Measurements from ENCODE around the gene AK8. TPM values are rescaled to one million over a fixed set of nuclear protein-coding genes. Genes with fewer than 3 reads are reported as not detected.

Gene AK8
- total and polyA plus RNA-seq, 2 experiments from 2014 or later = 0.14 to 0.78 TPM

GRCh38 chr9:132840980-132841379 lies 37.1 kb downstream of the AK8 start:
- no peak overlapping the region for H3K4me3 ChIP-seq
- H3K9me2 ChIP-seq (ENCODE audit: insufficient read depth) = no peaks in the 10 kb centered on the region
- Mint-ChIP-seq H3K9me3 (no peaks in the 10 kb centered on the region), H3K27me3 (ENCODE audit: insufficient read depth, low read depth, poor library complexity) (peaks cover 7% of the 10 kb centered on the region), H3K27ac (no peak overlapping the region), H3K4me1 (peaks cover 9% of the 10 kb centered on the region; the same call in 2 of the 3 replicates), H3K4me3 (no peak overlapping the region), H3K36me3 (ENCODE audit: low read depth) (no peaks in the 10 kb centered on the region)
- H3K4me1 ChIP-seq (ENCODE audit: insufficient read depth) = no peaks in the 10 kb centered on the region
- H2AFZ ChIP-seq = no peak overlapping the region
- H3K27ac ChIP-seq (ENCODE audit: low read depth) = no peak overlapping the region
- H3F3A ChIP-seq (replicated peaks; ENCODE audit: low read depth) = no peaks in the 10 kb centered on the region
- DNase-seq (ENCODE audit: low spot score) (no peak), ATAC-seq (no peak)
- no peaks in the 10 kb centered on the region for H3K79me2 ChIP-seq (replicated peaks; ENCODE audit: insufficient read depth)
- no peak for TF ChIP-seq CREB1 (CRISPR knock-in tag; IDR thresholded peaks at IDR 0.05; ENCODE audit: low read depth)
- no peak for TF ChIP-seq REST (IDR thresholded peaks at IDR 0.05; ENCODE audit: unreplicated experiment)
- TF ChIP-seq, protein P1, sequence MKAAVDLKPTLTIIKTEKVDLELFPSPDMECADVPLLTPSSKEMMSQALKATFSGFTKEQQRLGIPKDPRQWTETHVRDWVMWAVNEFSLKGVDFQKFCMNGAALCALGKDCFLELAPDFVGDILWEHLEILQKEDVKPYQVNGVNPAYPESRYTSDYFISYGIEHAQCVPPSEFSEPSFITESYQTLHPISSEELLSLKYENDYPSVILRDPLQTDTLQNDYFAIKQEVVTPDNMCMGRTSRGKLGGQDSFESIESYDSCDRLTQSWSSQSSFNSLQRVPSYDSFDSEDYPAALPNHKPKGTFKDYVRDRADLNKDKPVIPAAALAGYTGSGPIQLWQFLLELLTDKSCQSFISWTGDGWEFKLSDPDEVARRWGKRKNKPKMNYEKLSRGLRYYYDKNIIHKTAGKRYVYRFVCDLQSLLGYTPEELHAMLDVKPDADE (IDR thresholded peaks at IDR 0.05) = no peak
- TF ChIP-seq POLR2AphosphoS5 (IDR thresholded peaks at IDR 0.05; ENCODE audit: low read depth) = no peak
- TF ChIP-seq, protein P2, sequence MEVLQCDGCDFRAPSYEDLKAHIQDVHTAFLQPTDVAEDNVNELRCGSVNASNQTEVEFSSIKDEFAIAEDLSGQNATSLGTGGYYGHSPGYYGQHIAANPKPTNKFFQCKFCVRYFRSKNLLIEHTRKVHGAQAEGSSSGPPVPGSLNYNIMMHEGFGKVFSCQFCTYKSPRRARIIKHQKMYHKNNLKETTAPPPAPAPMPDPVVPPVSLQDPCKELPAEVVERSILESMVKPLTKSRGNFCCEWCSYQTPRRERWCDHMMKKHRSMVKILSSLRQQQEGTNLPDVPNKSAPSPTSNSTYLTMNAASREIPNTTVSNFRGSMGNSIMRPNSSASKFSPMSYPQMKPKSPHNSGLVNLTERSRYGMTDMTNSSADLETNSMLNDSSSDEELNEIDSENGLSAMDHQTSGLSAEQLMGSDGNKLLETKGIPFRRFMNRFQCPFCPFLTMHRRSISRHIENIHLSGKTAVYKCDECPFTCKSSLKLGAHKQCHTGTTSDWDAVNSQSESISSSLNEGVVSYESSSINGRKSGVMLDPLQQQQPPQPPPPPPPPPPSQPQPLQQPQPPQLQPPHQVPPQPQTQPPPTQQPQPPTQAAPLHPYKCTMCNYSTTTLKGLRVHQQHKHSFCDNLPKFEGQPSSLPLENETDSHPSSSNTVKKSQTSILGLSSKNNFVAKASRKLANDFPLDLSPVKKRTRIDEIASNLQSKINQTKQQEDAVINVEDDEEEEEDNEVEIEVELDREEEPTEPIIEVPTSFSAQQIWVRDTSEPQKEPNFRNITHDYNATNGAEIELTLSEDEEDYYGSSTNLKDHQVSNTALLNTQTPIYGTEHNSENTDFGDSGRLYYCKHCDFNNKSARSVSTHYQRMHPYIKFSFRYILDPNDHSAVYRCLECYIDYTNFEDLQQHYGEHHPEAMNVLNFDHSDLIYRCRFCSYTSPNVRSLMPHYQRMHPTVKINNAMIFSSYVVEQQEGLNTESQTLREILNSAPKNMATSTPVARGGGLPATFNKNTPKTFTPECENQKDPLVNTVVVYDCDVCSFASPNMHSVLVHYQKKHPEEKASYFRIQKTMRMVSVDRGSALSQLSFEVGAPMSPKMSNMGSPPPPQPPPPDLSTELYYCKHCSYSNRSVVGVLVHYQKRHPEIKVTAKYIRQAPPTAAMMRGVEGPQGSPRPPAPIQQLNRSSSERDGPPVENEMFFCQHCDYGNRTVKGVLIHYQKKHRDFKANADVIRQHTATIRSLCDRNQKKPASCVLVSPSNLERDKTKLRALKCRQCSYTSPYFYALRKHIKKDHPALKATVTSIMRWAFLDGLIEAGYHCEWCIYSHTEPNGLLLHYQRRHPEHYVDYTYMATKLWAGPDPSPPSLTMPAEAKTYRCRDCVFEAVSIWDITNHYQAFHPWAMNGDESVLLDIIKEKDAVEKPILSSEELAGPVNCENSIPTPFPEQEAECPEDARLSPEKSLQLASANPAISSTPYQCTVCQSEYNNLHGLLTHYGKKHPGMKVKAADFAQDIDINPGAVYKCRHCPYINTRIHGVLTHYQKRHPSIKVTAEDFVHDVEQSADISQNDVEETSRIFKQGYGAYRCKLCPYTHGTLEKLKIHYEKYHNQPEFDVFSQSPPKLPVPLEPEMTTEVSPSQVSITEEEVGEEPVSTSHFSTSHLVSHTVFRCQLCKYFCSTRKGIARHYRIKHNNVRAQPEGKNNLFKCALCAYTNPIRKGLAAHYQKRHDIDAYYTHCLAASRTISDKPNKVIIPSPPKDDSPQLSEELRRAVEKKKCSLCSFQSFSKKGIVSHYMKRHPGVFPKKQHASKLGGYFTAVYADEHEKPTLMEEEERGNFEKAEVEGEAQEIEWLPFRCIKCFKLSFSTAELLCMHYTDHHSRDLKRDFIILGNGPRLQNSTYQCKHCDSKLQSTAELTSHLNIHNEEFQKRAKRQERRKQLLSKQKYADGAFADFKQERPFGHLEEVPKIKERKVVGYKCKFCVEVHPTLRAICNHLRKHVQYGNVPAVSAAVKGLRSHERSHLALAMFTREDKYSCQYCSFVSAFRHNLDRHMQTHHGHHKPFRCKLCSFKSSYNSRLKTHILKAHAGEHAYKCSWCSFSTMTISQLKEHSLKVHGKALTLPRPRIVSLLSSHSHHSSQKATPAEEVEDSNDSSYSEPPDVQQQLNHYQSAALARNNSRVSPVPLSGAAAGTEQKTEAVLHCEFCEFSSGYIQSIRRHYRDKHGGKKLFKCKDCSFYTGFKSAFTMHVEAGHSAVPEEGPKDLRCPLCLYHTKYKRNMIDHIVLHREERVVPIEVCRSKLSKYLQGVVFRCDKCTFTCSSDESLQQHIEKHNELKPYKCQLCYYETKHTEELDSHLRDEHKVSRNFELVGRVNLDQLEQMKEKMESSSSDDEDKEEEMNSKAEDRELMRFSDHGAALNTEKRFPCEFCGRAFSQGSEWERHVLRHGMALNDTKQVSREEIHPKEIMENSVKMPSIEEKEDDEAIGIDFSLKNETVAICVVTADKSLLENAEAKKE (CRISPR knock-in tag; IDR thresholded peaks at IDR 0.05) = no peak
- no peak for TF ChIP-seq NANOG (IDR thresholded peaks at IDR 0.05; ENCODE audit: borderline replicate concordance)
- TF ChIP-seq EZH2 (IDR thresholded peaks at IDR 0.05; ENCODE audit: low read depth, unreplicated experiment) = no peak
- TF ChIP-seq STAT1 (IDR thresholded peaks at IDR 0.05; ENCODE audit: unreplicated experiment) = no peak
- no peak for TF ChIP-seq ZNF331 (CRISPR knock-in tag; IDR thresholded peaks at IDR 0.05; ENCODE audit: low read depth)
- TF ChIP-seq EZH2phosphoT487 (IDR thresholded peaks at IDR 0.05; ENCODE audit: unreplicated experiment) = no peak
- TF ChIP-seq, protein P3, sequence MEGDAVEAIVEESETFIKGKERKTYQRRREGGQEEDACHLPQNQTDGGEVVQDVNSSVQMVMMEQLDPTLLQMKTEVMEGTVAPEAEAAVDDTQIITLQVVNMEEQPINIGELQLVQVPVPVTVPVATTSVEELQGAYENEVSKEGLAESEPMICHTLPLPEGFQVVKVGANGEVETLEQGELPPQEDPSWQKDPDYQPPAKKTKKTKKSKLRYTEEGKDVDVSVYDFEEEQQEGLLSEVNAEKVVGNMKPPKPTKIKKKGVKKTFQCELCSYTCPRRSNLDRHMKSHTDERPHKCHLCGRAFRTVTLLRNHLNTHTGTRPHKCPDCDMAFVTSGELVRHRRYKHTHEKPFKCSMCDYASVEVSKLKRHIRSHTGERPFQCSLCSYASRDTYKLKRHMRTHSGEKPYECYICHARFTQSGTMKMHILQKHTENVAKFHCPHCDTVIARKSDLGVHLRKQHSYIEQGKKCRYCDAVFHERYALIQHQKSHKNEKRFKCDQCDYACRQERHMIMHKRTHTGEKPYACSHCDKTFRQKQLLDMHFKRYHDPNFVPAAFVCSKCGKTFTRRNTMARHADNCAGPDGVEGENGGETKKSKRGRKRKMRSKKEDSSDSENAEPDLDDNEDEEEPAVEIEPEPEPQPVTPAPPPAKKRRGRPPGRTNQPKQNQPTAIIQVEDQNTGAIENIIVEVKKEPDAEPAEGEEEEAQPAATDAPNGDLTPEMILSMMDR (conservative IDR thresholded peaks at IDR 0.05; ENCODE audit: low read depth in 2 of 2) = no peak
- TF ChIP-seq JUNB (IDR thresholded peaks at IDR 0.05; ENCODE audit: unreplicated experiment) = no peak
- no peak for TF ChIP-seq ZNF114 (CRISPR knock-in tag; IDR thresholded peaks at IDR 0.05)
- no peaks in the 10 kb centered on the region for H3K27me3 ChIP-seq (ENCODE audit: insufficient read depth)
- H4K20me1 ChIP-seq (replicated peaks; ENCODE audit: insufficient read depth) = no peaks in the 10 kb centered on the region
- no peaks in the 10 kb centered on the region for H3K36me3 ChIP-seq (ENCODE audit: insufficient read depth)
- H3K4me2 ChIP-seq = no peak overlapping the region

Data from GM23338 (cell line).